Measurements from ENCODE around the gene MTHFD1. TPM values are rescaled to one million over a fixed set of nuclear protein-coding genes. Genes with fewer than 3 reads are reported as not detected.

The MTHFD1 gene
- total RNA-seq, 1 experiment from 2014 or later, result 153 TPM

DNA sequence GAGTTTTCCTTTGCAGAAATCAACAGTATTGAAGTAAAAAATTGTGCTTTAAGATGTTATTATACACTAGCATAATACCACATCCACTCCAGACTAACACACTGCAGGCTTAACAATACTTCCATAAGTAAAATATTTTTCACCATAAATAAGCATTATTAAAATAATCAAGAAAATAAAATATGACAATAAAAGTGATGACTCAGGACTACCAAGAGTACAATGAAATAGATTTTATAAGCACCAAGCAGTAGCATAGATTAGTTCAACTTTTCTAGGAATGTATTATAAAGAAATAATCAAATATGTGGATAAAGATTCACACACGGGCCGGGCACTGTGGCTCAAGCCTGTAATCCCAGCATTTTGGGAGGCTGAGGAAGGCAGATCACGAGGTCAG is 40.4 kb upstream of the MTHFD1 start:
- RAD21 ChIA-PET (ENCODE audit: low non-redundant PET in 1 of 2, low total read pairs in 2 of 2, uncharacterized antibody in 2 of 2, unreplicated experiment in 2 of 2), result no interaction called here

More for the DNA sequence above, 40.4 kb upstream of the MTHFD1 start:
- H4K20me1 ChIP-seq (ENCODE audit: insufficient read depth), result no peaks in the 10 kb centered on the region
- no peak overlapping the region for H3K4me2 ChIP-seq (ENCODE audit: low read length)
- H3K4me1 ChIP-seq (ENCODE audit: control insufficient read depth in 1 of 2, insufficient read depth in 2 of 2, low read length in 2 of 2), result no peaks in the 10 kb centered on the region
- ATAC-seq, result no peak
- no peak overlapping the region for H2AFZ ChIP-seq (ENCODE audit: low read depth, low read length, poor library complexity, severe bottlenecking)
- intact Hi-C loops (cut with micrococcal nuclease), result no loop called here
- TF ChIP-seq ZNF274 (IDR thresholded peaks at IDR 0.05; ENCODE audit: low read depth, low read length), result no peak
- TF ChIP-seq, protein P1, sequence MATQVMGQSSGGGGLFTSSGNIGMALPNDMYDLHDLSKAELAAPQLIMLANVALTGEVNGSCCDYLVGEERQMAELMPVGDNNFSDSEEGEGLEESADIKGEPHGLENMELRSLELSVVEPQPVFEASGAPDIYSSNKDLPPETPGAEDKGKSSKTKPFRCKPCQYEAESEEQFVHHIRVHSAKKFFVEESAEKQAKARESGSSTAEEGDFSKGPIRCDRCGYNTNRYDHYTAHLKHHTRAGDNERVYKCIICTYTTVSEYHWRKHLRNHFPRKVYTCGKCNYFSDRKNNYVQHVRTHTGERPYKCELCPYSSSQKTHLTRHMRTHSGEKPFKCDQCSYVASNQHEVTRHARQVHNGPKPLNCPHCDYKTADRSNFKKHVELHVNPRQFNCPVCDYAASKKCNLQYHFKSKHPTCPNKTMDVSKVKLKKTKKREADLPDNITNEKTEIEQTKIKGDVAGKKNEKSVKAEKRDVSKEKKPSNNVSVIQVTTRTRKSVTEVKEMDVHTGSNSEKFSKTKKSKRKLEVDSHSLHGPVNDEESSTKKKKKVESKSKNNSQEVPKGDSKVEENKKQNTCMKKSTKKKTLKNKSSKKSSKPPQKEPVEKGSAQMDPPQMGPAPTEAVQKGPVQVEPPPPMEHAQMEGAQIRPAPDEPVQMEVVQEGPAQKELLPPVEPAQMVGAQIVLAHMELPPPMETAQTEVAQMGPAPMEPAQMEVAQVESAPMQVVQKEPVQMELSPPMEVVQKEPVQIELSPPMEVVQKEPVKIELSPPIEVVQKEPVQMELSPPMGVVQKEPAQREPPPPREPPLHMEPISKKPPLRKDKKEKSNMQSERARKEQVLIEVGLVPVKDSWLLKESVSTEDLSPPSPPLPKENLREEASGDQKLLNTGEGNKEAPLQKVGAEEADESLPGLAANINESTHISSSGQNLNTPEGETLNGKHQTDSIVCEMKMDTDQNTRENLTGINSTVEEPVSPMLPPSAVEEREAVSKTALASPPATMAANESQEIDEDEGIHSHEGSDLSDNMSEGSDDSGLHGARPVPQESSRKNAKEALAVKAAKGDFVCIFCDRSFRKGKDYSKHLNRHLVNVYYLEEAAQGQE (IDR thresholded peaks at IDR 0.05; ENCODE audit: low read depth), result no peak
- no peak for TF ChIP-seq SRF (IDR thresholded peaks at IDR 0.05; ENCODE audit: low read depth)
- no peak for TF ChIP-seq SIN3A (IDR thresholded peaks at IDR 0.05; ENCODE audit: low read depth)
- no peak for TF ChIP-seq YY1 (IDR thresholded peaks at IDR 0.05; ENCODE audit: extremely low read depth, insufficient replicate concordance, low read depth, low read length)
- no peak for TF ChIP-seq EZH2 (IDR thresholded peaks at IDR 0.05)
- TF ChIP-seq, protein P2, sequence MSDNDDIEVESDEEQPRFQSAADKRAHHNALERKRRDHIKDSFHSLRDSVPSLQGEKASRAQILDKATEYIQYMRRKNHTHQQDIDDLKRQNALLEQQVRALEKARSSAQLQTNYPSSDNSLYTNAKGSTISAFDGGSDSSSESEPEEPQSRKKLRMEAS (IDR thresholded peaks at IDR 0.05), result no peak
- no peak for TF ChIP-seq EGR1 (IDR thresholded peaks at IDR 0.05; ENCODE audit: low read depth)
- TF ChIP-seq CBX3 (IDR thresholded peaks at IDR 0.05; ENCODE audit: low read depth), result no peak
- TF ChIP-seq ELF1 (IDR thresholded peaks at IDR 0.05; ENCODE audit: borderline replicate concordance, low read depth), result no peak
- no peak for TF ChIP-seq TCF7L2 (IDR thresholded peaks at IDR 0.05; ENCODE audit: borderline replicate concordance, extremely low read depth, insufficient read depth, insufficient read length)
- H3K9me2 ChIP-seq (ENCODE audit: insufficient read depth), result no peaks in the 10 kb centered on the region
- H3K79me2 ChIP-seq (ENCODE audit: insufficient read depth, low read length), result no peaks in the 10 kb centered on the region
- ChIA-PET CTCF (interaction anchor here (0.6 kb wide), 1 partner anchor 132 kb away, joined by 3 read pairs; no protein-coding TSS in a partner anchor), POLR2A (no interaction called here)
- H3K36me3 ChIP-seq (ENCODE audit: control insufficient read depth in 1 of 2, insufficient read depth in 2 of 2, low read length in 2 of 2), result no peaks in the 10 kb centered on the region
- H3K27ac ChIP-seq (ENCODE audit: low read depth, low read length), result no peak overlapping the region
- DNase-seq (ENCODE audit: low read depth, low spot score), result no peak
- no peaks in the 10 kb centered on the region for H3K27me3 ChIP-seq (ENCODE audit: insufficient read depth, low read length)
- BruUV-seq (replicated peaks), result no TSS peak
- no peaks in the 10 kb centered on the region for H3K9me3 ChIP-seq (ENCODE audit: control insufficient read depth in 1 of 2, insufficient read depth in 1 of 2, low read depth in 1 of 2, low read length in 2 of 2)
- H3K9ac ChIP-seq (ENCODE audit: low read length), result no peak overlapping the region
- H3K4me3 ChIP-seq (replicated peaks in 1 of 2; ENCODE audit: low read depth in 1 of 2, low read length in 2 of 2), result no peak overlapping the region
